SK-N-SH (cell line): ENCODE data around the gene IL20. TPM values are rescaled to one million over a fixed set of nuclear protein-coding genes. Genes with fewer than 3 reads are reported as not detected.

Source experiments
- CTCF ChIA-PET: fragments of 300-600, 350-600 bp; formaldehyde crosslinking; extraction: SDS; loops from one replicate; lab custom pipeline; 2021; lab: Yijun Ruan, JAX
- POLR2A ChIA-PET: fragments of 350-600 bp; sonication (Branson Sonifier 250); formaldehyde crosslinking; extraction: SDS; loops from one replicate; lab custom pipeline; 2020; ENCODE audit warnings: antibody characterized with exemption, inconsistent platforms; lab: Yijun Ruan, JAX
- DNase-seq: peaks from one replicate; pipeline ENCODE4 v3.0.0; 2012
- H2AFZ ChIP-seq: fragments of 200-600 bp; sonication (generic); 2 replicates; pipeline ENCODE4 v1.8.1; 2016; ENCODE audit warnings: antibody characterized with exemption, mild to moderate bottlenecking, low read depth
- H3F3A ChIP-seq: fragments of 200-600 bp; sonication (generic); replicated peaks from 2 replicates; pipeline ENCODE3; 2016; ENCODE audit warnings: antibody characterized with exemption, mild to moderate bottlenecking; ENCODE audit not compliant: insufficient read depth
- H3K27ac ChIP-seq, 2 experiments: fragments of 200-500 bp in 1 of 2; fragments of 200-600 bp in 1 of 2; sonication (Bioruptor generic) in 1 of 2; sonication (generic), shearing (Covaris generic) in 1 of 2; 2 replicates each; pipeline versions ENCODE4 v1.5.1 to v1.6.1; 2014 to 2016; ENCODE audit warnings: low read depth in 2 of 2, inconsistent platforms in 1 of 2, low read length in 1 of 2, mild to moderate bottlenecking in 1 of 2, mixed read lengths in 1 of 2
- H3K27me3 ChIP-seq: fragments of 200-600 bp; sonication (generic), shearing (Covaris generic); 2 replicates; pipeline ENCODE4 v1.6.1; 2016; ENCODE audit warnings: mixed run types; ENCODE audit not compliant: insufficient read depth
- H3K36me3 ChIP-seq, 2 experiments: fragments of 200-500 bp in 1 of 2; fragments of 200-600 bp in 1 of 2; sonication (Bioruptor generic) in 1 of 2; sonication (generic) in 1 of 2; replicated peaks in 1 of 2; 2 replicates each; pipeline versions ENCODE3 to v1.5.1; 2014 to 2016; ENCODE audit warnings: low read length in 1 of 2, mild to moderate bottlenecking in 1 of 2; ENCODE audit not compliant: insufficient read depth in 2 of 2, control insufficient read depth in 1 of 2
- H3K4me1 ChIP-seq, 2 experiments: fragments of 200-500 bp in 1 of 2; fragments of 200-600 bp in 1 of 2; sonication (Bioruptor generic) in 1 of 2; sonication (generic), shearing (Covaris generic) in 1 of 2; 2 replicates each; pipeline versions ENCODE4 v1.5.1 to v1.6.1; 2014 to 2016; ENCODE audit warnings: low read depth in 1 of 2, low read length in 1 of 2, mixed run types in 1 of 2; ENCODE audit not compliant: insufficient read depth in 2 of 2, control insufficient read depth in 1 of 2
- H3K4me2 ChIP-seq: fragments of 200-600 bp; sonication (generic), shearing (Covaris generic); 2 replicates; pipeline ENCODE4 v1.6.1; 2017; ENCODE audit warnings: mixed run types
- H3K4me3 ChIP-seq, 2 experiments: fragments of 200-500 bp in 1 of 2; fragments of 200-600 bp in 1 of 2; sonication (Bioruptor generic) in 1 of 2; sonication (generic), shearing (Covaris generic) in 1 of 2; 2 replicates each; pipeline versions ENCODE4 v1.5.1 to v1.8.1; 2014 to 2016; ENCODE audit warnings: low read depth in 2 of 2, inconsistent platforms in 1 of 2, low read length in 1 of 2, mild to moderate bottlenecking in 1 of 2, mixed read lengths in 1 of 2, moderate library complexity in 1 of 2
- H3K79me2 ChIP-seq: fragments of 200-600 bp; sonication (generic); 2 replicates; pipeline ENCODE4 v1.8.1; 2017; ENCODE audit warnings: mild to moderate bottlenecking; ENCODE audit not compliant: insufficient read depth
- H3K9ac ChIP-seq: fragments of 200-600 bp; sonication (generic); 2 replicates; pipeline ENCODE4 v1.6.1; 2017; ENCODE audit warnings: mixed run types
- H3K9me2 ChIP-seq: fragments of 200-600 bp; sonication (generic); 2 replicates; pipeline ENCODE4 v1.6.1; 2017; ENCODE audit warnings: mixed run types
- H3K9me3 ChIP-seq: fragments of 200-600 bp; sonication (generic); 2 replicates; pipeline ENCODE4 v1.6.1; 2017; ENCODE audit warnings: mixed run types, mild to moderate bottlenecking, moderate library complexity
- H4K20me1 ChIP-seq: fragments of 200-600 bp; sonication (generic); 2 replicates; pipeline ENCODE4 v1.6.1; 2017; ENCODE audit warnings: mild to moderate bottlenecking, mixed run types; ENCODE audit not compliant: insufficient read depth
- CHD2 ChIP-seq: fragments of 150-350 bp; IDR thresholded peaks from 2 replicates; pipeline ENCODE4 v1.6.1; 2018; ENCODE audit warnings: low read length; ENCODE audit not compliant: partially characterized antibody
- ELF1 ChIP-seq: IDR thresholded peaks from 2 replicates; pipeline ENCODE4 v1.4.0; 2012
- EZH2phosphoT487 ChIP-seq: fragments of 200-600 bp; sonication (generic); IDR thresholded peaks from 2 replicates; pipeline ENCODE4 v1.6.1; 2017; ENCODE audit warnings: low read depth, mixed run types, mild to moderate bottlenecking, antibody characterized with exemption, moderate library complexity, borderline replicate concordance
- FOSL2 ChIP-seq: IDR thresholded peaks from 2 replicates; pipeline ENCODE4 v1.4.0; 2012; ENCODE audit warnings: low read depth, mild to moderate bottlenecking, moderate library complexity, borderline replicate concordance
- FOXJ3 ChIP-seq: sonication (generic); formaldehyde crosslinking; IDR thresholded peaks from 2 replicates; pipeline ENCODE4 v1.5.1; 2020; ENCODE audit warnings: mild to moderate bottlenecking, missing genetic modification reagents
- FOXM1 ChIP-seq: IDR thresholded peaks from 2 replicates; pipeline ENCODE4 v1.4.0; 2012; ENCODE audit warnings: low read depth, mild to moderate bottlenecking
- GABPA ChIP-seq: IDR thresholded peaks from 2 replicates; pipeline ENCODE4 v1.4.0; 2012; ENCODE audit warnings: low read depth, mild to moderate bottlenecking
- MEF2A ChIP-seq: IDR thresholded peaks from 2 replicates; pipeline ENCODE4 v1.4.0; 2012; ENCODE audit warnings: low read depth, borderline replicate concordance
- RCOR1 ChIP-seq: fragments of 150-350 bp; IDR thresholded peaks from 2 replicates; pipeline ENCODE4 v1.6.1; 2017; ENCODE audit warnings: antibody characterized with exemption, low read length
- RFX5 ChIP-seq: IDR thresholded peaks from 2 replicates; pipeline ENCODE4 v1.6.1; 2012; ENCODE audit warnings: mild to moderate bottlenecking, improper control_type of control experiment, low read length
- RXRA ChIP-seq: IDR thresholded peaks from 2 replicates; pipeline ENCODE4 v1.4.0; 2012; ENCODE audit warnings: low read depth, mild to moderate bottlenecking, borderline replicate concordance
- YY1 ChIP-seq: IDR thresholded peaks from 2 replicates; pipeline ENCODE4 v1.4.0; 2012; ENCODE audit warnings: low read depth, mild to moderate bottlenecking
- WGBS: methylation state at CpG from one replicate; pipeline ENCODE4 v1.1.6; 2017; ENCODE audit warnings: low lambda C conversion rate; 5-methylcytosine and 5-hydroxymethylcytosine counted together
- polyA plus RNA-seq, 3 experiments: library from polyadenylated mRNA; depleted of rRNA; stranded (reverse); fragments of >200 nt; gene quantifications; 2 replicates each; pipeline ENCODE4 v1.2.3, GENCODE V29; 2012
- TF ChIP-seq, protein P1 (sequence below): IDR thresholded peaks from 2 replicates; pipeline ENCODE4 v1.4.0; 2012; ENCODE audit warnings: low read depth
- TF ChIP-seq, protein P2 (sequence below): IDR thresholded peaks from 2 replicates; pipeline ENCODE4 v1.6.1; 2012; ENCODE audit warnings: mild to moderate bottlenecking, low read depth, low read length, moderate library complexity
- TF ChIP-seq, protein P3 (sequence below): IDR thresholded peaks from 2 replicates; pipeline ENCODE4 v1.4.0; 2012; ENCODE audit warnings: low read depth, borderline replicate concordance

The IL20 gene
- polyA plus RNA-seq, 1 of the 3 experiments (the other 2 are of a cell fraction): not detected

DNA sequence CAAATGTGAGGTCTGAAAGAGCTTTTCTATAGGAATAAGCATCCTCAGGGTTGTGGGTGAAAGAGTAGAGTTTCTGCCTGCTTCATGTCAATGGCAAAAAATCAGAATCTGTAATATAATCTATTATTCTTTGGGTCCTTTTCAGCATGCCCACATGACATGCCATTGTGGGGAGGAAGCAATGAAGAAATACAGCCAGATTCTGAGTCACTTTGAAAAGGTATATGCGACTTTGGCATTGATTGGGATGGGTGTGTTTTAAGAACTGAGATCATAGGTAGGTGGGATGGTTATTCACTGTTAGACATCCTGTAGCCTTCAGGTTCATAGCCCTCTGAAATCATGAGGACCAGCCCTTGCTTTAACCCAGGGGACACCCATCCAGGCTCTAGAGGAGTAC is 1.8 kb downstream of the IL20 start:
- Histone ChIP-seq H3F3A (no peaks in the 10 kb centered on the region), H3K36me3 (no peaks in the 10 kb centered on the region), H3K9me3 (no peaks in the 10 kb centered on the region), H3K79me2 (no peaks in the 10 kb centered on the region), H2AFZ (no peak overlapping the region), H3K9me2 (no peaks in the 10 kb centered on the region), H3K9ac (no peak overlapping the region), H3K4me2 (no peak overlapping the region), H3K4me3 (no peak overlapping the region), H3K27ac (no peak overlapping the region), H3K4me1 (no peaks in the 10 kb centered on the region; a peak in 1 of 4 replicates), H4K20me1 (no peaks in the 10 kb centered on the region), H3K27me3 (no peaks in the 10 kb centered on the region)
- ChIA-PET CTCF (interaction anchor here (0.7 to 1.2 kb wide), 2 partner anchors 9 to 119 kb away, joined by 3 read pairs; no protein-coding TSS in a partner anchor), POLR2A (no interaction called here)
- TF ChIP-seq RCOR1: no peak
- DNase-seq: no peak
- WGBS: 88% methylated on average over 1 of the region's 1 CpG

DNA sequence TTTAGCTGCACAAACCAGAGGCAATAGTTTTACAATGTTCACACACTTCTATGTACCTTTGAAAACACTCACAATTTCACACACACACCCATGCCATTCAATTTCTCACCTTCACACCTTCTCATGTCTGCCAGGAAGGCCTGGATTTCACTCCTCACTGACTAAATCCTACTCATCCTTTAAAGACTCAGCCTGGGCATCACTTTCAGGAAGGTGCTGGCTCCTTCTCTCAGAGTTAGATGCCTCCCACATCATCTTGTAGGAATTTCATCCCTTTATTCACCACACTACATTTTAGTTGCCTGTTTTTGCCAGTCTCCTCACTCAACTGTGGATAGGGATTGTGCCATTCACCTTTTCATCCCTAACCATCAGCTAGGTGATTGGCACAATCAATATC is 2.3 kb downstream of the IL20 start:
- Histone ChIP-seq H3K9me3 (no peaks in the 10 kb centered on the region), H3K9ac (no peak overlapping the region), H3K4me1 (no peaks in the 10 kb centered on the region; a peak in 1 of 4 replicates), H3K27me3 (no peaks in the 10 kb centered on the region), H3K27ac (no peak overlapping the region), H3K4me3 (no peak overlapping the region), H3K4me2 (no peak overlapping the region), H3F3A (no peaks in the 10 kb centered on the region), H4K20me1 (no peaks in the 10 kb centered on the region), H3K9me2 (no peaks in the 10 kb centered on the region), H3K36me3 (no peaks in the 10 kb centered on the region), H3K79me2 (no peaks in the 10 kb centered on the region), H2AFZ (no peak overlapping the region)
- POLR2A ChIA-PET: no interaction called here
- TF ChIP-seq MEF2A (no peak), ELF1 (no peak), CHD2 (no peak), RFX5 (no peak), RXRA (no peak), FOSL2 (no peak), GABPA (no peak), EZH2phosphoT487 (no peak), FOXJ3 (no peak), FOXM1 (no peak), YY1 (no peak)
- TF ChIP-seq, protein P1, sequence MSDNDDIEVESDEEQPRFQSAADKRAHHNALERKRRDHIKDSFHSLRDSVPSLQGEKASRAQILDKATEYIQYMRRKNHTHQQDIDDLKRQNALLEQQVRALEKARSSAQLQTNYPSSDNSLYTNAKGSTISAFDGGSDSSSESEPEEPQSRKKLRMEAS: no peak
- TF ChIP-seq, protein P2, sequence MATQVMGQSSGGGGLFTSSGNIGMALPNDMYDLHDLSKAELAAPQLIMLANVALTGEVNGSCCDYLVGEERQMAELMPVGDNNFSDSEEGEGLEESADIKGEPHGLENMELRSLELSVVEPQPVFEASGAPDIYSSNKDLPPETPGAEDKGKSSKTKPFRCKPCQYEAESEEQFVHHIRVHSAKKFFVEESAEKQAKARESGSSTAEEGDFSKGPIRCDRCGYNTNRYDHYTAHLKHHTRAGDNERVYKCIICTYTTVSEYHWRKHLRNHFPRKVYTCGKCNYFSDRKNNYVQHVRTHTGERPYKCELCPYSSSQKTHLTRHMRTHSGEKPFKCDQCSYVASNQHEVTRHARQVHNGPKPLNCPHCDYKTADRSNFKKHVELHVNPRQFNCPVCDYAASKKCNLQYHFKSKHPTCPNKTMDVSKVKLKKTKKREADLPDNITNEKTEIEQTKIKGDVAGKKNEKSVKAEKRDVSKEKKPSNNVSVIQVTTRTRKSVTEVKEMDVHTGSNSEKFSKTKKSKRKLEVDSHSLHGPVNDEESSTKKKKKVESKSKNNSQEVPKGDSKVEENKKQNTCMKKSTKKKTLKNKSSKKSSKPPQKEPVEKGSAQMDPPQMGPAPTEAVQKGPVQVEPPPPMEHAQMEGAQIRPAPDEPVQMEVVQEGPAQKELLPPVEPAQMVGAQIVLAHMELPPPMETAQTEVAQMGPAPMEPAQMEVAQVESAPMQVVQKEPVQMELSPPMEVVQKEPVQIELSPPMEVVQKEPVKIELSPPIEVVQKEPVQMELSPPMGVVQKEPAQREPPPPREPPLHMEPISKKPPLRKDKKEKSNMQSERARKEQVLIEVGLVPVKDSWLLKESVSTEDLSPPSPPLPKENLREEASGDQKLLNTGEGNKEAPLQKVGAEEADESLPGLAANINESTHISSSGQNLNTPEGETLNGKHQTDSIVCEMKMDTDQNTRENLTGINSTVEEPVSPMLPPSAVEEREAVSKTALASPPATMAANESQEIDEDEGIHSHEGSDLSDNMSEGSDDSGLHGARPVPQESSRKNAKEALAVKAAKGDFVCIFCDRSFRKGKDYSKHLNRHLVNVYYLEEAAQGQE: no peak
- TF ChIP-seq, protein P3, sequence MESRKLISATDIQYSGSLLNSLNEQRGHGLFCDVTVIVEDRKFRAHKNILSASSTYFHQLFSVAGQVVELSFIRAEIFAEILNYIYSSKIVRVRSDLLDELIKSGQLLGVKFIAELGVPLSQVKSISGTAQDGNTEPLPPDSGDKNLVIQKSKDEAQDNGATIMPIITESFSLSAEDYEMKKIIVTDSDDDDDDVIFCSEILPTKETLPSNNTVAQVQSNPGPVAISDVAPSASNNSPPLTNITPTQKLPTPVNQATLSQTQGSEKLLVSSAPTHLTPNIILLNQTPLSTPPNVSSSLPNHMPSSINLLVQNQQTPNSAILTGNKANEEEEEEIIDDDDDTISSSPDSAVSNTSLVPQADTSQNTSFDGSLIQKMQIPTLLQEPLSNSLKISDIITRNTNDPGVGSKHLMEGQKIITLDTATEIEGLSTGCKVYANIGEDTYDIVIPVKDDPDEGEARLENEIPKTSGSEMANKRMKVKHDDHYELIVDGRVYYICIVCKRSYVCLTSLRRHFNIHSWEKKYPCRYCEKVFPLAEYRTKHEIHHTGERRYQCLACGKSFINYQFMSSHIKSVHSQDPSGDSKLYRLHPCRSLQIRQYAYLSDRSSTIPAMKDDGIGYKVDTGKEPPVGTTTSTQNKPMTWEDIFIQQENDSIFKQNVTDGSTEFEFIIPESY: no peak
- no peak for DNase-seq
- CTCF ChIA-PET: no interaction called here
